ENCODE results near the gene RGS7.
"Not testable (repeated sequence)": the region's sequence is repeated elsewhere in the genome, so short reads cannot be mapped to it uniquely, and the experiment has no call there.

Gene RGS7

GRCh38 chr1:240912821-240913220, 444.2 kb downstream of the RGS7 start:
- no peak for DNase-seq (ENCODE audit: low spot score)

GRCh38 chr1:240909701-240910457, 447.1 kb downstream of the RGS7 start:
- DNase-seq (ENCODE audit: low spot score), result no peak

GRCh38 chr1:240906477-240906876, 450.5 kb downstream of the RGS7 start:
- no peak for DNase-seq (ENCODE audit: low spot score)

- no peak for DNase-seq (ENCODE audit: low spot score)
These were observed 451.7 kb downstream of the RGS7 start for GRCh38 chr1:240905225-240905765.

DNA sequence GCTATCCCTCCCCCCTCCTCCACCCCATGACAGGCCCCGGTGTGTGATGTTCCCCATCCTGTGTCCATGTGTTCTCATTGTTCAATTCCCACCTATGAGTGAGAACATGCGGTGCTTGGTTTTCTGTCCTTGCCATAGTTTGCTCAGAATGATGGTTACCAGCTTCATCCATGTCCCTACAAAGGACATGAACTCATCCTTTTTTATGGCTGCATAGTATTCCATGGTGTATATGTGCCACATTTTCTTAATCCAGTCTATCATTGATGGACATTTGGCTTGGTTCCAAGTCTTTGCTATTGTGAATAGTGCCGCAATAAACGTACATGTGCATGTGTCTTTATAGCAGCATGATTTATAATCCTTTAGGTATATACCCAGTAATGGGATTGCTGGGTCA, 461.6 kb downstream of the RGS7 start:
- DNase-seq (ENCODE audit: low spot score), result not testable (repeated sequence)

DNA sequence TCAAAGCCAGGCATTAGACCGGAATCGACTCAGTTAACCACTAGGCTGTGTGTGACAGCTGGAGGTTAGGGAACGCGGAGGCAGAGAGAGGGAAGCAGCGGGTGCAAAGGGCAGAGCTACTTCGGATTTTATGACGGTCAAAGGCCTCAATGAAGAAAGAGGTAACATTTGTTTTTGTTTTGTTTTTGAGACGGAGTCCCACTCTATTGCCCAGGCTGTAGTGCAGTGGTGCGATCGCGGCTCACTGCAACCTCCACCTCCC, 468.3 kb downstream of the RGS7 start:
- no peak for DNase-seq (ENCODE audit: low spot score)

- peak; percentile 40 for DNase-seq (ENCODE audit: low spot score)
These were observed 468.8 kb downstream of the RGS7 start for GRCh38 chr1:240888039-240888786.

DNA sequence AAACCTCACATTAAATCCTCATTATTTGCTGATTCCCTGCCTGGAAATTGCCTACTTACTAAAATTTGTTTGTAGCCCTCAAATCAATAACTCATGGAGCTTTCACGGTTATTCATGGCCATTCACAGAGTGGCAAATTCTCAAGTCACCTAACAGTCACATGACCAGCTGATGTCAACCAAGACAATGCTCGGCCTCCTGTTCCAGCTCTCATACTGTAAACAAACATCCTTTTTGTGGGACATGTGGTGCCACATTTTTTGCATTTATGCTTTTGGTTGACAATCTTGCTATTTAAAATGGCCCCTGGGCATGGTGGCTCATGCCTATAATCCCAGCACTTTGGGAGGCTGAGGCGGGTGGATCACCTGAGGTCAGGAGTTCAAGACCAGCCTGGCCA, 473.5 kb downstream of the RGS7 start:
- DNase-seq (ENCODE audit: low spot score), result no peak

DNA sequence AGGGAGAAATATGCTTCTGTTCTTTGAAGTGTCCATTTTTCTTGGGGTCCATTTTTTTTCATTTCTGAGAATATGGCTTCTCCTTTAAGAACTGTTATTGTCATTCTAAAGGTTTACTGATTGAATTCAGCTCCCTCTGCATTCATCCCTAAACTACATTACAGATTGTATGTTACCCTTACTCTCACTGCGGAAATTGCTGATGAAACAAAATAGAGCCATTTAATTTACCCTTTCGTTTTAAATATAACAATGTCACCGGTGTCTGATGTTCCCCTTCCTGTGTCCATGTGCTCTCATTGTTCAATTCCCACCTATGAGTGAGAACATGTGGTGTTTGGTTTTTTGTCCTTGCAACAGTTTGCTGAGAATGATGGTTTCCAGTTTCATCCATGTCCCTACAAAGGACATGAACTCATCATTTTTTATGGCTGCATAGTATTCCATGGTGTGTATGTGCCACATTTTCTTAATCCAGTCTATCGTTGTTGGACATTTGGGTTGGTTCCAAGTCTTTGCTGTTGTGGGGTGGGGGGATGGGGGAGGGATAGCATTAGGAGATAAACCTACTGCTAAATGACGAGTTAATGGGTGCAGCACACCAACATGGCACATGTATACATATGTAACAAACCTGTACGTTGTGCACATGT, 474.2 kb downstream of the RGS7 start:
- DNase-seq (ENCODE audit: low spot score), result not testable (repeated sequence)

DNA sequence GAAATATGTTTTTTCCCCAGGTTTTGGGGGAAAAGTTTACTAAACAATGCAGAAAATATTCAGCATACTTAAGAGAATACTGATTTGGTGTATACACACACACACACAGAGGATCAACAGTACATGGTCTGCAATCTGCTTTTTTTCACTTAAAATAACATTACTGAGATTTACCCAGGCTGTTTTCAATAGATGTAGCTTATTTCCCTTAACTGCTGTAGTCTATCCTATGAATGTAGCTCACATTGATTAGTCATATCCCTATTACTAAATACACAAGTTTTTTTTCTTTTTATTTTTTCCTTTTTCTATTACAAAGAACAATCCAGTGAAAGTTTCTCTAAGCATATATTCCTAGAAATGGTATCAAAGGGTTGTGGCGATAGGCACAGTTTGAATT, 478.4 kb downstream of the RGS7 start:
- DNase-seq (ENCODE audit: low spot score), result no peak

- DNase-seq (ENCODE audit: low spot score), result no peak
These were observed 479.4 kb downstream of the RGS7 start for GRCh38 chr1:240877605-240878004.

DNA sequence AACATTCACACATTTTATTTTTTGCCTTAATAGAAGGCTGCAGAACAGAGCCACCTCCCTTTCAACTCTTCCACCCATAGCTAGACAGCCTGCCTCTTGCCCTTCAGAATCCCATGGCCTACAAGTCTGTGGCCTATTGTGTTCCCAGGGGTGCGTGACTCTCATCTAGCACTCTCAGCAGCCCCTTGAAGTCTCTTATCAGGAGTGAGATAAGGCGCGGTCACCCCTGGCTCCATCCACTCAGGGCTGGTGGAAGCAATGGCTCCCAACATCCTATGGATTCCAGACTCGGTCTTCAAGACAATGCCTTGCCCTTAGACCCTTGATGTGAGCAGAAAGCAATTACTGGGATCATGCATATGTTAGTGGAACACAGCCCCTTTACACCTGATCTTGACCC, 480.9 kb downstream of the RGS7 start:
- DNase-seq (ENCODE audit: low spot score), result no peak

DNA sequence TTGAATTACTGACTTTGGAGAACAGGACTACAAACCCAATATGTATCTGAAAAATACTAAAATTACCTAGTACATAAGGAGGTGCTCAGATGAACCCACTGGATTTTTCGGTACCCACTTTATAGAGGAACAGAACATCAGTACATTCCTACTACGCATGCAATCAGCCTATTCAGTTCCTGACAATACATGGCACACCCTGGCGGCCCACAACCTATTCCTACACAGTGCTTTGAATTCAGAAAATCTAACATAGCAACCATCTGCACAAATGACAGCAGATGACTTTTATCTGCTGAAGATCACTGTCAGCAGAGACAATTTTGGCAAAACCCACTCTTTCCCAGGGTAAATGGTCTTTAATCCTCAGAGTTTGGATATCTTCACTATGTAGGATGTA, 487.9 kb downstream of the RGS7 start:
- no peak for DNase-seq (ENCODE audit: low spot score)

GRCh38 chr1:240866724-240867123, 490.3 kb downstream of the RGS7 start:
- no peak for DNase-seq (ENCODE audit: low spot score)

DNA sequence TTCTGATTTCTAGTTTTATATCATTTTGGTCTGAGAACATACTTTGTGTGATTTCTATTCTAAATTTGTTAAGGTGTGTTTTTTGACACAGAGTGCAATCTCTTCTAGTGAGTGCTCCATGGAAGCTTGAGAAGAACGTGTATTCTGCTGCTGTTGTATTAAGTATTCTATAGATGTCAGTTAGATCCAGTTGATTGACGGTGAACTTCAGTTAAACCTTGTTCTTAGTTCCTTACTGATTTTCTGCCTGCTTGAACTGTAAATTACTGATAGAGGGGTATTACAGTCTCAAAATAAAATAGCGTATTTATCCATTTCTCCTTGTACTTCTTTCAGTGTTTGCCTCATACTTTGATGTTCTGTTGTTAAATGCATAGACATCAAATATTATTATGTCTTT, 497.0 kb downstream of the RGS7 start:
- DNase-seq (ENCODE audit: low spot score), result no peak

- no peak for DNase-seq (ENCODE audit: low spot score)
These were observed 502.6 kb downstream of the RGS7 start for GRCh38 chr1:240854367-240854766.

GRCh38 chr1:240847325-240847724, 509.7 kb downstream of the RGS7 start:
- DNase-seq (ENCODE audit: low spot score), result no peak

- no peak for DNase-seq (ENCODE audit: low spot score)
These were observed 512.5 kb downstream of the RGS7 start for GRCh38 chr1:240844486-240844885.

DNA sequence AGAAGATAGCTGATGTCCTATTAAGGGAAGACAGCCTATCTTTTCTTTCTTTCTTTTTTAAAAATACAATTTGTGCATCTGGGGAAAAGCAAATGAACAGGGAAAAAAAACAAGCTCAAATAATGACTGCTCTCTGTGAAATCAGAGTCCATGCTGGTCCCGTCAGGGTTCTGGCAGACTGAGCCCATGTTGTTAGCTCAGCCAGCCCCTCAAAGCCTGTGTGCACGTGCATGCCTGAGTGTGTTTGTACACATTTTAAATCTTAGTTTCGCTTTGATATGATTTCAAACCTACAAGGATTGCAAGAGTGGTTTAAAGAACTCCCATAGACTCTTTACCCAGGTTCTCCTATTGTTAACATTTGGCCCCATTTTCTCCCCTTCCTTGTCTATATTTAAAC, 513.2 kb downstream of the RGS7 start:
- no peak for DNase-seq (ENCODE audit: low spot score)

DNA sequence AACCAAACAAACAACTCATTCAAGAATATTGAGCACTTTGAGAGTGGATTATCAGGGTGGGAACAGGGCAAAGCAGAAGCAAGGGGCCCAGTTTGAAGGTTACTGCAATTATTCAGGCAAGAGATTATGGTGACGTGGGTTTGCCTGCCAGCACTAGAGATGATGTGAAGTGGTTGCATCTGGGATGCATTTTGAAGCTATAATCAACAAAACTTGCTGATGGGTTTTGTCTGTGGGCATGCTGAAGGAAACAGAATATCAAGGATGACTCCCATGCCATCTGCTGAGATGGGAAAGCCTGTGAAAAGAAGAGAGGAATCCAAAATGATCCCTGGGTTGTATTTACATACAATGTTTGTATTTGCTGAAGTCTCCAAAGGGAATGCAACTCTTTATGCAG, 520.7 kb downstream of the RGS7 start:
- no peak for DNase-seq (ENCODE audit: low spot score)

- DNase-seq (ENCODE audit: low spot score), result no peak
These were observed 521.7 kb downstream of the RGS7 start for GRCh38 chr1:240835291-240835690.

DNA sequence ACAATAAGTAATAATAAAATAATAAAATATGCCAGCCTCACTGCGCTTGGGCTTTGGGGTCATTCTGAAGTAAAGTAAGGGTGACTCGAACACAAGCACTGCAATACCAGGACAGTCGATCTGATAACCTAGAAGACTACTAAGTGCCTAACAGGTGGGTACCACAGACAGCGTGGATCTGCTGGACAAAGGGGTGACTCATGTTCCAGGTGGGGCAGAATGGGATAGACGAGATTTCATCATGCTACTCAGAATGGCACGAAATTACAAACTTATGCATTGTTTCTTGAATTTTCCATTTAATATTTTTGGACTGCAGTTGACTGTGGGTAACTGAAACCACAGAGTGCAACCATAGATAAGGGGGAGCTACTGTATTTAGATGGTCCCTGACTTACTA, 523.9 kb downstream of the RGS7 start:
- DNase-seq (ENCODE audit: low spot score), result peak; percentile 12

GRCh38 chr1:240831922-240832321, 525.1 kb downstream of the RGS7 start:
- DNase-seq (ENCODE audit: low spot score), result no peak
